ENCODE measurements around the gene HIC1.

HIC1 gene

DNA sequence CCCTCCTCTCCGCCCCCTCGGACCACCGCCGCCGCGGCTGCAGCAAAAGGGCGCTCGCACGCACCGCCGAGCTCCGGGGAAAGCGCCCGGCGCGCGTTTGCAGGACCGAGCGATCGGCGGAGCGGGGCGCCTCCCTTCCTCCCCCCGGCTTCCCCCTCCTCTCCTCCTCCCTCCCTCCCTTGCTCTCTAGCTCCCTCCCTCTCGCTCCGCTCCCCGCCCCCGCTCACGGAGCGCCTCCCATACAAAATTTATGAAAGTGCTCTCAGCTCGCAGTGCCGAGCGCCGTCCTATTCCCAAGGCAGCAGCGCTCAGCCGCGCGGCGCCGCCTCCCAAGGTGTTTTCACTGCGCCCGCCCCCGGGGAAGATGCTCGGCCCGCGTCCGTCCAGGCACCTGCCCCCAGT is 29.7 kb upstream of the HIC1 start, which contains the start of gene RTN4RL1:
RTN4RL1 (minus strand) TSS at position 115 of the 402 bp plus-strand sequence. CDS start 469 bp downstream, outside the sequence.
- Histone ChIP-seq H3K27ac (no peak within 1 kb of the TSS), H3K4me3 (IDR thresholded peaks at IDR 0.05; ENCODE audit: insufficient read depth, low read depth, low read length) (no peak within 1 kb of the TSS), H4K20me1 (ENCODE audit: insufficient read depth) (no peaks in the 10 kb centered on the region), H3K27me3 (ENCODE audit: insufficient read depth, low read depth) (peaks cover 35% of the 10 kb centered on the region; the same call in 1 of the 2 replicates), H3K4me1 (ENCODE audit: low read depth, poor library complexity, severe bottlenecking) (peaks cover 3% of the 10 kb centered on the region), H2AFZ (ENCODE audit: low read depth) (no peak within 1 kb of the TSS; the same call in 1 of the 2 replicates), H3K4me2 (no peak within 1 kb of the TSS), H3K36me3 (ENCODE audit: insufficient read depth) (no peaks in the 10 kb centered on the region), H3K79me2 (ENCODE audit: insufficient read depth, low read depth) (no peaks in the 10 kb centered on the region), H3K9ac (no peak within 1 kb of the TSS)
- TF ChIP-seq, protein P1, sequence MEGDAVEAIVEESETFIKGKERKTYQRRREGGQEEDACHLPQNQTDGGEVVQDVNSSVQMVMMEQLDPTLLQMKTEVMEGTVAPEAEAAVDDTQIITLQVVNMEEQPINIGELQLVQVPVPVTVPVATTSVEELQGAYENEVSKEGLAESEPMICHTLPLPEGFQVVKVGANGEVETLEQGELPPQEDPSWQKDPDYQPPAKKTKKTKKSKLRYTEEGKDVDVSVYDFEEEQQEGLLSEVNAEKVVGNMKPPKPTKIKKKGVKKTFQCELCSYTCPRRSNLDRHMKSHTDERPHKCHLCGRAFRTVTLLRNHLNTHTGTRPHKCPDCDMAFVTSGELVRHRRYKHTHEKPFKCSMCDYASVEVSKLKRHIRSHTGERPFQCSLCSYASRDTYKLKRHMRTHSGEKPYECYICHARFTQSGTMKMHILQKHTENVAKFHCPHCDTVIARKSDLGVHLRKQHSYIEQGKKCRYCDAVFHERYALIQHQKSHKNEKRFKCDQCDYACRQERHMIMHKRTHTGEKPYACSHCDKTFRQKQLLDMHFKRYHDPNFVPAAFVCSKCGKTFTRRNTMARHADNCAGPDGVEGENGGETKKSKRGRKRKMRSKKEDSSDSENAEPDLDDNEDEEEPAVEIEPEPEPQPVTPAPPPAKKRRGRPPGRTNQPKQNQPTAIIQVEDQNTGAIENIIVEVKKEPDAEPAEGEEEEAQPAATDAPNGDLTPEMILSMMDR (conservative IDR thresholded peaks at IDR 0.05; ENCODE audit: low read depth, low read length) = no peak

DNA sequence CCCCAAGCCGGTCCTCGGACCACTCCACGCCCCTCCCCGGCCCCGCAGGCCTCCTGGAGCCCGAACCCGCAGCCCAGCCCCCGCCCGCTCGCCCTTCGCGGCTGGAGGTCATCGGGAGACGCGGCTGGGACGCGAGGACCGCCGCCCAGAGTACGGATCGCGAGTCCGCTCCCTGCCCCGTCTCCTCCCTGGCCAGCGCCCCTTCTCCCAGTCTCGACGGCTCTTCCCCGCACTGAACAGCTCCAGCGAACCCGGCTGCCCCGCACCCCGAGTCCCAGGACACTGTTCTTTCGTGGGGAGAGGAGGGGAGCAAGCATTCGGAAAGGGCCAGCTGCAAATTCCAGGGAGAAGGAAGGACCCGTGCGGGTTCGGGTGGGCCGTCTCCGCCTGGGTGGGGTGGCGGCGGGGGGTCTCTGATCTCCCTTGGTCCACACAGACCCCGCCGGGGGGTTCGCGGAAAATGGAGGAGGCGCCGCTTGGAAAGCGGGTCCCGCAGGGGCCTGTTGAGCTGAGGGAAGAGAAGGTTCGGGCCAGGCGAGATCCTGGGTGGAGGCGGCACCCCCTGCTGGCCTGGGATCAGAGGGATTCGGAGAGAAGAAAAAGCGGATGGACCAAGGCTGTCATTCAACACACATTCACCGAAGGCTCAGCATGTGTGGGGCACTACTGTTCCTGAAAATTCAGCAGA is 29.1 kb upstream of the HIC1 start:
- Histone ChIP-seq H3K36me3 (ENCODE audit: insufficient read depth) (no peaks in the 10 kb centered on the region), H4K20me1 (ENCODE audit: insufficient read depth) (no peaks in the 10 kb centered on the region), H3K4me3 (IDR thresholded peaks at IDR 0.05; ENCODE audit: insufficient read depth, low read depth, low read length) (no peak overlapping the region), H3K27ac (no peak overlapping the region), H3K79me2 (ENCODE audit: insufficient read depth, low read depth) (no peaks in the 10 kb centered on the region; the same call in 1 of the 2 replicates), H2AFZ (ENCODE audit: low read depth) (no peak overlapping the region), H3K27me3 (ENCODE audit: insufficient read depth, low read depth) (peaks cover 31% of the 10 kb centered on the region; the same call in 1 of the 2 replicates), H3K4me1 (ENCODE audit: low read depth, poor library complexity, severe bottlenecking) (peaks cover 3% of the 10 kb centered on the region), H3K9ac (no peak overlapping the region), H3K4me2 (no peak overlapping the region)
- TF ChIP-seq, protein P1 (conservative IDR thresholded peaks at IDR 0.05; ENCODE audit: low read depth, low read length) = no peak

DNA sequence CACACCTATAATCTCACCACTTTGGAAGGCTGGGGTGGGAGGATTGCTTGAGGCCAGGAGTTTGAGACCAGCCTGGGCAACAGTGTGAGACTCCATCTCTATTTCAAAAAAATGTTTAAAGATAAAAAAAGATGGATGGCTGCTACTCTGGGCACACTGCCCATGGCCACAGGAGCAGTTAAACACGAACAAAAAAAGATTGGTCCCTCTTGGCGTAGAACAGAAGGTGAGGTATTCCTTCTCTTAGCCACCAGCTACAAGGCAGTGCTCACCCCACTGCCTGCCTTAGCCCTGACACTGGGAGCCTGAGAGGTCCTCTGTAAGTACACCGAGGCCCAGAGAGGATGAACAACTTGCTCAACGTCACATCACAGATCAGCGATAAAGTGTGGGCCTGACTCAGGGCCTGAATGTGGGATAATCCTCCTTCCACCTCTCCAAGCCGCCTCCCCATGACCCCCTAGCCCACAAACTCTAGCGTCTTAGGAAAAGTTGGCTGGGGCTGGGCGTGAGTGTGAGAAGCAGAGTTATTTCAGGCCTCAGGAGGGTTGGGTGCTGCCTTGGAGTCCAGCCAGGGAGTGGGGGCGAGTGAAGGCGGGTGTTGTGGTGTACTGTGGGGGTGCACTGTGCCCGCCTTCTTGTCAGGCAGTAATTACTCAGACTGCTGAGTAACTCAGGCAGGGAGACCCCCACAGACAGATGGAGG is 27.2 kb upstream of the HIC1 start:
- no peak overlapping the region for H3K9ac ChIP-seq
- no peaks in the 10 kb centered on the region for H4K20me1 ChIP-seq (ENCODE audit: insufficient read depth)
- no peak overlapping the region for H2AFZ ChIP-seq (ENCODE audit: low read depth)
- H3K27me3 ChIP-seq (ENCODE audit: insufficient read depth, low read depth) = peaks cover 27% of the 10 kb centered on the region; the same call in 1 of the 2 replicates
- no peaks in the 10 kb centered on the region; the same call in 1 of the 2 replicates for H3K79me2 ChIP-seq (ENCODE audit: insufficient read depth, low read depth)
- TF ChIP-seq, protein P1 (conservative IDR thresholded peaks at IDR 0.05; ENCODE audit: low read depth, low read length) = no peak
- no peak overlapping the region for H3K27ac ChIP-seq
- no peak overlapping the region for H3K4me2 ChIP-seq
- no peaks in the 10 kb centered on the region for H3K36me3 ChIP-seq (ENCODE audit: insufficient read depth)
- peaks cover 3% of the 10 kb centered on the region for H3K4me1 ChIP-seq (ENCODE audit: low read depth, poor library complexity, severe bottlenecking)
- H3K4me3 ChIP-seq (IDR thresholded peaks at IDR 0.05; ENCODE audit: insufficient read depth, low read depth, low read length) = no peak overlapping the region

DNA sequence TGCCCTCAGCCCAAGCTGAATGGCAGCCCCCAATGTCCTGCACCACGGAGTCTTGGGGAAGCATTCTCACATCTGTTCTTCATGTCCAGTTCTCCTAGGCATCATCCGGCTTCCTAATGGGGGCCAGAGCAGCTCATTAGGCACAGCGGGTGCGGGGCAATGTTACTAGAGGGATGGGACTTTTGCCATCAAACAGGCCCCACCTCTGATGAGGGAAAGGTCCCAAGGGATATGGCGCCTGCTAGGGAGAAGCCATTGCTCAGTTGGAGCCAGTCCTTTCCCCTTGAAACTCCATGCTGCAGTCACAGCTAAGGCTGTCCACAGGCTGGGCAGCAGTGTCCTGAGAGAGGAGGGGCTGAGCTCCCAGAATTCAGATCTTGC is 26.7 kb upstream of the HIC1 start:
- no peaks in the 10 kb centered on the region; the same call in 1 of the 2 replicates for H3K79me2 ChIP-seq (ENCODE audit: insufficient read depth, low read depth)
- no peak overlapping the region for H3K4me2 ChIP-seq
- H3K27me3 ChIP-seq (ENCODE audit: insufficient read depth, low read depth) = peaks cover 27% of the 10 kb centered on the region; the same call in 1 of the 2 replicates
- no peak overlapping the region for H3K9ac ChIP-seq
- H3K27ac ChIP-seq = no peak overlapping the region
- TF ChIP-seq, protein P1 (conservative IDR thresholded peaks at IDR 0.05; ENCODE audit: low read depth, low read length) = no peak
- H2AFZ ChIP-seq (ENCODE audit: low read depth) = no peak overlapping the region
- H3K4me3 ChIP-seq (IDR thresholded peaks at IDR 0.05; ENCODE audit: insufficient read depth, low read depth, low read length) = no peak overlapping the region
- H4K20me1 ChIP-seq (ENCODE audit: insufficient read depth) = no peaks in the 10 kb centered on the region
- H3K36me3 ChIP-seq (ENCODE audit: insufficient read depth) = no peaks in the 10 kb centered on the region
- peaks cover 3% of the 10 kb centered on the region for H3K4me1 ChIP-seq (ENCODE audit: low read depth, poor library complexity, severe bottlenecking)
